ENCODE data around the gene HOXD10. TPM values are rescaled to one million over a fixed set of nuclear protein-coding genes. Genes with fewer than 3 reads are reported as not detected.

HOXD10 gene
- polyA plus RNA-seq, 3 donors, result 0.02 to 0.76 (median 0.45) TPM

DNA sequence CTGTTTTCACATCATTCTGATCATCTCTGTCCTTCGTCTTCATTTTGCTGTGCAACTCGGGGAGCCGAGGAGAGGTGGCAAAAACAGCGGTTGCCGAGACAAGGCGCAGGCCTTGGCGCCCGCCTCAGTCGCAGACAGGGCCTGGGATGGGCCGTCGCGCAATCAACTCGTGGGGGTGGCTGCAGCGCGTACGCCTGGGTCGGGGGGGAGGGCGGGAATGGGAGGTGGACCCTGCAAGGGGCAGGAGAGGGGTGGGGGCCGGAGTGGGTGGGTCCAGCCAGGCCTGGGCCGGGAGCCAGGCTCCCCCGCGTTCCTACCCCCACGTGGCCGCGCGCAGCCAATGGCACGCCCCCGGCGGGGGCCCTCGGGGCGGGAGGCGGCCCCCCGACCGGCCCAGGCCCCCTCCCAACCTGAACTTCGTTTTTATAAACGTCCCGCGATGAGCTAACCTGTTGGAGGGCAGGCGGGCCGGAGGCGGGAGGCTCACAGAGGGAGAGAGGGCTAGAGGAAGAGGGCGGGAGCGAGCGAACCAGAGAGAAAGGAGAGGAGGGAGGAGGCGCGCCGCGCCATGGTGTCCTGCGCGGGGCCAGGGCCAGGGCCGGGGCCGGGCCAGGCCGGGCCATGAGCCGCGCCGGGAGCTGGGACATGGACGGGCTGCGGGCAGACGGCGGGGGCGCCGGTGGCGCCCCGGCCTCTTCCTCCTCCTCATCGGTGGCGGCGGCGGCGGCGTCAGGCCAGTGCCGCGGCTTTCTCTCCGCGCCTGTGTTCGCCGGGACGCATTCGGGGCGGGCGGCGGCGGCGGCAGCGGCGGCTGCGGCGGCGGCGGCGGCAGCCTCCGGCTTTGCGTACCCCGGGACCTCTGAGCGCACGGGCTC lies 24.1 kb upstream of the HOXD10 start, which contains the start of gene HOXD13:
Gene HOXD13 (plus strand): TSS at position 452 of the 875 bp plus-strand sequence. CDS start 170 bp downstream, at position 622.
- H3K27ac ChIP-seq (ENCODE audit: low read depth, low read length), result no peak within 1 kb of the TSS
- 3 to 4% (median 4%) methylated on average over 44 to 91 of the region's 95 CpGs for WGBS, 3 donors

GRCh38 chr2:176093145-176093897 lies 23.3 kb upstream of the HOXD10 start:
- no peak overlapping the region for H3K27ac ChIP-seq (ENCODE audit: low read depth, low read length)
- WGBS, 3 donors, result 2 to 6% (median 4%) methylated on average over 44 to 53 of the region's 53 CpGs

DNA sequence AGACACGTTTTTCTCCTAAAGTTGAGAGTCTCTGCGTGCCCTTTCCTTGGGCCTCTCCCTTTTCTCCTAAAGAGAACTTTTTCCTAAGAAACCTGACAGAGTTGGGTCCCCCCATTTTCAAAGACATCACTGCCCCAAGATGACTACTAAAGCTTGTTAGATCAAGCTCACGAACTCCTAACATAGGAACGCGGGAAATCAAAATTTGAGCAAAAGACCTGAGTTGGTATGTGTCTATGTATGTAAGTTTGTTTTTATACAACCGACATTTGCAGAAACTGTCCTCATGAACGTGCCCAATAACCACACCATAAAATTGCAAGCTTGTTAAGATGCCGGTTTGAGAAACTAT lies 22.7 kb upstream of the HOXD10 start:
- H3K27ac ChIP-seq (ENCODE audit: low read depth, low read length), result no peak overlapping the region
- 11 to 24% (median 11%) methylated on average over 8 of the region's 8 CpGs for WGBS, 3 donors

GRCh38 chr2:176094349-176094748 lies 22.2 kb upstream of the HOXD10 start:
- no peak overlapping the region for H3K27ac ChIP-seq (ENCODE audit: low read depth, low read length)
- WGBS, 3 donors, result 3 to 25% (median 8%) methylated on average over 12 of the region's 12 CpGs

- no peak overlapping the region for H3K27ac ChIP-seq (ENCODE audit: low read depth, low read length)
- WGBS, 3 donors, result 15 to 33% (median 18%) methylated on average over 5 of the region's 5 CpGs
Observed at GRCh38 chr2:176095421-176095820, 21.2 kb upstream of the HOXD10 start.

- 8 to 13% (median 9%) methylated on average over 16 of the region's 16 CpGs for WGBS, 3 donors
- H3K27ac ChIP-seq (ENCODE audit: low read depth, low read length), result no peak overlapping the region
Observed at GRCh38 chr2:176096243-176096985, 20.2 kb upstream of the HOXD10 start.

DNA sequence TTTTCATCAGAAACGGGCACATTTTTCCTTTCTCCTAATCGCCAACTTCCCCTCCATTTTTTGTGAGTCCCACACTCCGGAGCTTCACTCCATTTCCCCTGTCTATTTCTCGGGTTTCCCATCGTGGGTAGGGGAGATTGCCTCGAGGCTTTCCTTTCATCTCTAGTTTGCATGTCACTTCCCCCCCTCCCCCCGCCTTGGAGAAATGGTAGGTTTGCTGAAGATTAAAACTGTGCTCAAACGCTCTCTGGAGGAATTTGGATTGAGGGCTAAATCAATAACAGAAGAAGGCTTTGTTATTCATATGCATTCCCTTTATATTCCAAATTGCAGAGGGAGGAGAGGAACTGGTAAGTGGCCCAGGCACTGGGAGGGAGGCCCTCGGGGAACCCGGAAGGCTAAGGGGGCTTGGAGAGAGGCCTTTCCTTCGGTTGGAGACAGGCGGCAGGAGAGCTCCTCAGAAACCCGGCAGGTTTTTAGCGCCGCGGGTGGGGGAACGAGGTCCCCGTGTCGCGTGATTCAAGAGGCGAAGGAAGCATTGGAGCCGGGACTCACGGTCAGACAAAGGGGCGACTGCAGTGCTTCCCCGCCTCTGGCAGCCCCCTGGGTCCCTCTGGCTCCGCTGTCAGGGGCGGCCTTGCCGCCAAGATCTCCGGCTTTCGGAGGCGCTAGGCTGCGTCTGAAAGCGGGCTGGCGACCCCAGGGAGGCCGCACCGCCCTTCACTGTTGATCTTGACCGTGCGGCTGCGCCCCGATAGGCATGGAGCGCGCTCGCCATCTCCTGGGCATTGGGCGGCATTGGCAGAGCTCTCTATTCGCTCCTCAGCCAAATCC lies 19.4 kb upstream of the HOXD10 start:
- WGBS, 3 donors, result 1 to 2% (median 2%) methylated on average over 44 to 45 of the region's 45 CpGs
- H3K27ac ChIP-seq (ENCODE audit: low read depth, low read length), result no peak overlapping the region

DNA sequence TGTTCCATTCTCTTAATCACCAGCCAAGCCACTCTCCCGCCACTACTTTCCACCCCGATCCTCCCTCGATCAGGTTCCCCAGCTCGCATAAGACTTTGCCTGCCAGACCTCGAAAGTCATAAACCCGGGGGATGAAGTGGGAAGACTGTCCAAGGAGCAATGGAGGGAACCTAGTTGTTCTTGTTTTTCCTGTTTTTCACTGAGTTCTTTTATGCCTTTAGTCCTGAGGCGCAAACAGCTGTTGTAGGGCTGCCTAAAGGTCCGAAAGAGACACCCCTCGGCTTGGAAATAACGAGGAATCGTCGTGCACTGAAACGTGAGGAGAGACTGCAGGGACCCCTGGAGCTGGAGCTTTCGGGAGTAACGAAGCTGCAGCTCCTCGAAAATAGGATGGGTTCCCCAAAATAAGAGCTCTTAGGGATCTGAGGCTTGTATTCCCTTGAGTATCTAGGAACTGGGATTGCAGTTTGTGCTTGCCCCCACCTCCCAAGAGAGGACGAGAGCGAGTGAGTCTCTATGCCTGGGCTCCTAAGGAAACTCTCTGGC lies 18.7 kb upstream of the HOXD10 start:
- 2 to 5% (median 5%) methylated on average over 18 of the region's 18 CpGs for WGBS, 3 donors
- H3K27ac ChIP-seq (ENCODE audit: low read depth, low read length), result no peak overlapping the region

DNA sequence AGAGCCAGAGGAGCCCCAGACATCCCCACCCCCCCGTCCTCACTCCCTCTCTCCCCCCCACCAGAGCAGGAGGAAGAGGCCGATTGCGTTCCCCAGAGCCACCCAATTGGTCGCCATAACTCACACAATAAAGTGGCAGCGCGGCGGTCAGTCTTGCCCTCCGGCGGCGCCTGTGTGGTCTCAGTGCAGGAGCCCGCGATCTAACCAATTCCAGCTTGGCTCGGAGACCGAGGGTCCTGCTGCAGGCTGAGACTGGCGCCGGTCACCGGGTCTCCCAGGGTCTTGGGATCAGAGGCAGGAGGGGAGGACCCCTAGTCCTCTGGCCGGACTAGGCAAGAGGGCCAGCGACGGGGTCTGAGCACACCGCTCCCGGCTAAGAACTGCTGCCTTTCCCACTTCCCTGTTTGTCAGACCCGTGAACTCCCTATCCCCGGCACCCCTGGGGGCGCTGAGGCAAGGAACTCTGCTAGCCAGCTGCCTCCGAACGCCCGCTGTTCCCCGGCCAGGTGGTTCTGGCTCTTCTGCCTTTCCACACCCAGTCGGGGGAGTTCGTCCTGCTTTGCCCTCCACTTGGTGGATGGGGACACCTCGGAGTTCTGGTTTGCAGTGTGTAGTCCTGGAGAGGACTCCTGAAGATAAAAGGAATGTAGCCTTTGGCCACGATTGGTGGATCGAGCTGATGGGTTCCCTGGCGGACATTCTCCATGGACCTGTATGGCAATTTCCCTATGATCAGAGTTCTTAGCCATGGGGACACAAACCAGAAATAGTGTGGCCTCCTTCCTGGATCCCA lies 18.0 kb upstream of the HOXD10 start:
- WGBS, 3 donors, result 2 to 11% (median 5%) methylated on average over 35 of the region's 35 CpGs
- no peak overlapping the region for H3K27ac ChIP-seq (ENCODE audit: low read depth, low read length)

DNA sequence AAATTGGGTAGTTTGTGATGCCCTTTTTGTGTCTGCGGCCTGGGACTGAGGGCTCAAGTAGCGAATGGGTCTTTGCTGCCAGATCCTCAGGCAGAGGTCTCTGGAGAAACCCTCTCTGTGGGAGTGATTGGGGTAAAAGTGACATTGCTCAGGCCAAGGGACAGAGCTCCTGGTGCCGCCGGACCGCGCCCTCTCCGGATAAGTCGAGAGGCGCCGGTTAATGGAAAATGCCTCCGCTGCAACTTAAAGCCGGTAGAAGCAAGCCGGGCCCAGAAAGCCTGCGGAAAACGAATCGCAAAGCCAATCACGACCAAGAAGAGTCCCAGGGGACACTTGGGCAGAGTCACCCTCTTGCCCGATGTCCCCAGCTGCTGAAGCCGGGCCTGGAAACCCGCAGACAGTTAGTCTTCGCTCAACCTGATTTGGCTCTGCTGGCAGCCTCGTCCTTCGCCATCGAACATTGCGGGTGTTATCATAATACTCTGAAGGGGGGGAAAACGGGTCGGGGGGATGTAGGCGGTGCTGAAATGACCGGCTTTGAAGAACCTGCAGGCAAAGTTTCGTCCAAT lies 17.3 kb upstream of the HOXD10 start:
- no peak overlapping the region for H3K27ac ChIP-seq (ENCODE audit: low read depth, low read length)
- 4 to 26% (median 8%) methylated on average over 30 of the region's 30 CpGs for WGBS, 3 donors

DNA sequence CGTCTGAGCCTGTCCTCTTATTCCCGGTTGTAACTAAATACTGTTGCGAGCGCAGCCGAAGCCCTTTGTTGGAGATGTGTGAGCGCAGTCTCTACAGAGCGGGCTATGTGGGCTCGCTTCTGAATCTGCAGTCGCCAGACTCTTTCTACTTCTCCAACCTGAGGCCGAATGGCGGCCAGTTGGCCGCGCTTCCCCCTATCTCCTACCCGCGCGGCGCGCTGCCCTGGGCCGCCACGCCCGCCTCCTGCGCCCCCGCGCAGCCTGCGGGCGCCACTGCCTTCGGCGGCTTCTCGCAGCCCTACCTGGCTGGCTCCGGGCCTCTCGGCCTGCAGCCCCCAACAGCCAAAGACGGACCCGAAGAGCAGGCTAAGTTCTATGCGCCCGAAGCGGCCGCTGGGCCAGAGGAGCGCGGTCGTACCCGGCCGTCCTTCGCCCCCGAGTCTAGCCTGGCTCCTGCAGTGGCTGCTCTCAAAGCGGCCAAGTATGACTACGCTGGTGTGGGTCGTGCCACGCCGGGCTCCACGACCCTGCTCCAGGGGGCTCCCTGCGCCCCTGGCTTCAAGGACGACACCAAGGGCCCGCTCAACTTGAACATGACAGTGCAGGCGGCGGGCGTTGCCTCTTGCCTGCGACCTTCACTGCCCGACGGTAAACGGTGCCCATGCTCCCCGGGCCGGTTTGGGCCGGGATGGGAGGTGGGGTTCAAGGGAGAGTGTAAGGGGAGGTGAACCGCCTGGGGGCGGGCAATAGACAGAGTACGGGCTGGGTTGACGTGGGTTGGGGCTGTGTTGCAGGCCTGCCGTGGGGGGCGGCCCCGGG lies 16.6 kb upstream of the HOXD10 start, which contains the start of gene HOXD12:
Gene HOXD12 (plus strand): TSS at position 68 of the 819 bp plus-strand sequence. CDS start 7 bp downstream, at position 75.
- H3K27ac ChIP-seq (ENCODE audit: low read depth, low read length), result no peak within 1 kb of the TSS
- 3 to 17% (median 7%) methylated on average over 70 of the region's 70 CpGs for WGBS, 3 donors

DNA sequence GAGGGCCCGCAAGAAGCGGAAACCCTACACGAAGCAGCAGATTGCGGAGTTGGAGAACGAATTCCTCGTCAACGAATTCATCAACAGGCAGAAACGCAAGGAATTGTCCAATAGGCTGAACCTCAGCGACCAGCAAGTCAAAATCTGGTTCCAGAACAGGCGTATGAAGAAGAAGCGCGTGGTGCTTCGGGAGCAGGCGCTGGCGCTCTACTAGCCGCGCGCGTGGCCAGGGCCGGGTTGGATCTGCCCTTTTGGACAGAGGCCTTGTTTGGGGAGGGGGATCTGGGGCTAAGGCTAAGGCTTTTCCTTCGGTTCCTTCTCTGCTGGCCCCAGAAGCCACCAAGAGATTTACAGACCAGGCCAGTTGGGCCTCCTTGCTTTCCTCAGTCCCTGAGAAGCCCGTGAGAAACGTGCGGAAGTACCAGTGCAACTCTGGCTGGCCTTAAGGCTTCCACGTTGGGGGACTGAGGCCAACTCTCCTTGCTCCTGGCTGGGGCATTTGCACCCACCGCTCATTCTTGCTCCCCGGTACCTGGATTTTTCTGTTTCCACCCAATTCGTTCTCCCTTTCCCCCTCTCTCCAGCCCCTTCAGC lies 15.9 kb upstream of the HOXD10 start:
- H3K27ac ChIP-seq (ENCODE audit: low read depth, low read length), result no peak overlapping the region
- WGBS, 3 donors, result 8 to 24% (median 8%) methylated on average over 28 of the region's 28 CpGs

DNA sequence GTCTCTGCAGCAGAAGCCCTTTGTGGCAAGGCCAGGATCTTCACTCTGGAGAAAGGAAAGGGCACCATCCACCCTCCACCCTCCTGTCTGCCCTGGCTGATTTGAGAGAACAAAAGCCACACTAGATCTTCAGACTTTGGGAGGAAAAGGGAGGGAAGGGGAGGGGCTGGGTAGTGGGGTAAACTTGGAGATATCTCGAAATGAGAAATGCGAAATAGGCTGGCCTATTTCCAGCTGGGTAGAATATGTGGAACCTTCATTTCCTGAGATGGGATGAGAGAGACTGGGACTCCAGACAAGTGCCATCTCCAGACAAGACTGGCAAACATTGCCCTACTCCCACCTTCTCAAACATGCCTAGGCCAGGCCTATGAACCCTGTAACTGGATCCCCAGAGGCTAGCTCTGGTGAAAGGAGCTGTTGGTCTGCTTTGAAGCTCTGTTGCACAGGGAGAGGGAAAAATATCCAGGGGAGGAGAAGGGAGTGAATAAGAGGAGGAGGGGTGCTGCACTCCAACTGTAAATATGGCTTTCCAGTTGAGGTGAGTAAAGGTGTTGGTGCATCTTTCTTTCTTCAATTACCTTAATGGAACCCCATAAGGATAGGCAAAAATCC lies 15.3 kb upstream of the HOXD10 start:
- no peak overlapping the region for H3K27ac ChIP-seq (ENCODE audit: low read depth, low read length)
- 19 to 44% (median 22%) methylated on average over 2 of the region's 2 CpGs for WGBS, 3 donors

- WGBS, 3 donors, result 27 to 55% (median 32%) methylated on average over 5 of the region's 5 CpGs
- H3K27ac ChIP-seq (ENCODE audit: low read depth, low read length), result no peak overlapping the region
Observed at GRCh38 chr2:176101842-176102241, 14.7 kb upstream of the HOXD10 start.

DNA sequence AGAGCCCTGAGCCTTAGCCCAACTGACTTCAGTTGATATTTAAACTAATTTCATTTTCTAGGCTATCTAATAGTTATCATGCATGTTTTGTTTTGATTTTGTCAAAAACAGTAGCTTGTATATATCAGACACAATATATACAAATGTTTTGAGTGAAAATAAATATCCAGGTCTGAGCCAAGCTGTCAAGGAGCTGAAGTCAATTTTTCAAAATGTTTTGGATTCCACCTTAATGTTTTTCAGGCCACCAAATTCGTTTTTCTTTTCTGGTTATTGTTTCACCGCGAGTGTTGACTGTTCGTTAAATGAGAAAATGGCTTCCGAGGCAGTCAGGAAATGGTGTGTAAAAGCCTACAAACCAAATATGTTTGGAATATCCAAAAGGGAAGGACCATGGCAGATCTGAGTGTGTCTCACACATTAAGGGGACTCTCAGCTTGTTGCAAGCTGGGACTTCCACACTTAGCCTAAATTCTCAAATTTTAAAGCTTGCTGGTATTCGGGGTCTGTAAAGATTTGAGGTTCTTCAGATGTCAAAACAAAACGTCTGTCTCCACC lies 14.2 kb upstream of the HOXD10 start:
- H3K27ac ChIP-seq (ENCODE audit: low read depth, low read length), result no peak overlapping the region
- 16 to 31% (median 16%) methylated on average over 7 of the region's 7 CpGs for WGBS, 3 donors
